NCI-H2107 treated with DMSO at 0.1 percent for 48 hours (cell line): Measurements from ENCODE around the gene ZNF837.
"Not testable (repeated sequence)": the region's sequence is repeated elsewhere in the genome, so short reads cannot be mapped to it uniquely, and the experiment has no call there.

ENCODE experiments used
- DNase-seq: peaks from one replicate; lab custom pipeline; 2025; ENCODE audit not compliant: unreplicated experiment; lab: John Stamatoyannopoulos, UW

Gene ZNF837

GRCh38 chr19:58380662-58381459, at the start of gene ZNF837:
Gene ZNF837 (minus strand): TSS chr19:58381030. CDS start chr19:58369332, 11,698 bp downstream.
- peak; percentile 98 for DNase-seq

- no peak for DNase-seq
Measured at GRCh38 chr19:58429745-58430144, 48.9 kb upstream of the ZNF837 start.

- DNase-seq: no peak
Measured at GRCh38 chr19:58428617-58429016, 47.8 kb upstream of the ZNF837 start.

- no peak for DNase-seq
Measured at GRCh38 chr19:58417071-58417470, 36.2 kb upstream of the ZNF837 start.

- no peak for DNase-seq
Measured at GRCh38 chr19:58416604-58417003, 35.8 kb upstream of the ZNF837 start.

GRCh38 chr19:58409010-58409790, 28.4 kb upstream of the ZNF837 start:
- no peak for DNase-seq

- DNase-seq: peak; percentile 91
Measured at GRCh38 chr19:58408152-58409009, 27.6 kb upstream of the ZNF837 start, which contains the start of gene ZNF584. Gene ZNF584 (plus strand): TSS chr19:58408649. CDS start chr19:58409148, 499 bp downstream.

- DNase-seq: no peak
Measured at GRCh38 chr19:58407658-58408151, 26.9 kb upstream of the ZNF837 start.

- no peak for DNase-seq
Measured at GRCh38 chr19:58406818-58407657, 26.2 kb upstream of the ZNF837 start.

GRCh38 chr19:58403920-58404478, 23.2 kb upstream of the ZNF837 start:
- DNase-seq: not testable (repeated sequence)

- DNase-seq: no peak
Measured at GRCh38 chr19:58401840-58402421, 21.1 kb upstream of the ZNF837 start.

GRCh38 chr19:58400916-58401839, 20.3 kb upstream of the ZNF837 start:
- peak; percentile 90 for DNase-seq

GRCh38 chr19:58400316-58400915, 19.6 kb upstream of the ZNF837 start:
- DNase-seq: no peak

GRCh38 chr19:58399903-58400302, 19.1 kb upstream of the ZNF837 start:
- DNase-seq: no peak

GRCh38 chr19:58398545-58398944, 17.7 kb upstream of the ZNF837 start:
- DNase-seq: no peak

- DNase-seq: no peak
Measured at GRCh38 chr19:58398087-58398486, 17.3 kb upstream of the ZNF837 start.

GRCh38 chr19:58397533-58398037, 16.8 kb upstream of the ZNF837 start:
- no peak for DNase-seq
